Karpas-422 (cell line): ENCODE data around the gene UBB. TPM values are rescaled to one million over a fixed set of nuclear protein-coding genes. Genes with fewer than 3 reads are reported as not detected.
"Not testable (repeated sequence)": the region's sequence is repeated elsewhere in the genome, so short reads cannot be mapped to it uniquely, and the experiment has no call there.

Experiments
- DNase-seq: peaks from one replicate; pipeline ENCODE4 v3.0.0-alpha.2; 2015
- H2AFZ ChIP-seq: fragments of 200-600 bp; sonication (generic); 2 replicates; pipeline ENCODE4 v1.6.1; 2014; ENCODE audit warnings: antibody characterized with exemption, low read length, mixed read lengths
- H3K27ac ChIP-seq: fragments of 200-600 bp; sonication (generic); 2 replicates; pipeline ENCODE4 v1.5.1; 2014; ENCODE audit warnings: mild to moderate bottlenecking, low read length, moderate library complexity
- H3K27me3 ChIP-seq: fragments of 200-600 bp; sonication (generic); 2 replicates; pipeline ENCODE4 v1.6.1; 2014; ENCODE audit warnings: low read length, mixed read lengths
- H3K36me3 ChIP-seq: fragments of 200-600 bp; sonication (generic); 2 replicates; pipeline ENCODE4 v1.6.1; 2014; ENCODE audit warnings: low read length, mixed read lengths; ENCODE audit not compliant: insufficient read depth
- H3K4me1 ChIP-seq: fragments of 200-600 bp; sonication (generic); 2 replicates; pipeline ENCODE4 v1.6.1; 2014; ENCODE audit warnings: mild to moderate bottlenecking, low read length, mixed read lengths
- H3K4me2 ChIP-seq: fragments of 200-600 bp; sonication (generic); 2 replicates; pipeline ENCODE4 v1.6.1; 2014; ENCODE audit warnings: low read length, low read depth, mild to moderate bottlenecking; ENCODE audit not compliant: poor library complexity, severe bottlenecking
- H3K4me3 ChIP-seq: fragments of 200-600 bp; sonication (generic); 2 replicates; pipeline ENCODE4 v1.5.1; 2014; ENCODE audit warnings: mild to moderate bottlenecking, antibody characterized with exemption, low read length, mixed read lengths
- H3K79me2 ChIP-seq: fragments of 200-600 bp; sonication (generic); 2 replicates; pipeline ENCODE4 v1.6.1; 2014; ENCODE audit warnings: mild to moderate bottlenecking, low read length, mixed read lengths
- H3K9ac ChIP-seq: fragments of 200-600 bp; sonication (generic); 2 replicates; pipeline ENCODE4 v1.6.0; 2014; ENCODE audit warnings: low read length
- H3K9me2 ChIP-seq: fragments of 200-600 bp; sonication (generic), shearing (Covaris generic); replicated peaks from 2 replicates; pipeline ENCODE4 v1.6.0; 2014; ENCODE audit warnings: mild to moderate bottlenecking, low read length, moderate library complexity; ENCODE audit not compliant: insufficient read depth
- H3K9me3 ChIP-seq: fragments of 300-700, 200-600 bp; sonication (generic); 2 replicates; pipeline ENCODE4 v1.6.1; 2014; ENCODE audit warnings: low read length, mixed read lengths
- H4K20me1 ChIP-seq: fragments of 200-600 bp; sonication (generic); 2 replicates; pipeline ENCODE4 v1.6.1; 2014; ENCODE audit warnings: mild to moderate bottlenecking, antibody characterized with exemption, low read length, low read depth; ENCODE audit not compliant: insufficient read depth
- total RNA-seq: library from RNA; depleted of rRNA; stranded (reverse); fragments of >200 nt; shearing (Covaris generic); gene quantifications from 2 replicates; pipeline ENCODE4 v1.2.3, GENCODE V29; 2014; ENCODE audit warnings: low replicate concordance

UBB gene
- total RNA-seq, 1 experiment from 2014 or later: 1,060 TPM

- Histone ChIP-seq H3K27ac (peak overlapping the region; percentile 67), H3K9me2 (no peaks in the 10 kb centered on the region), H3K79me2 (peaks cover 7% of the 10 kb centered on the region), H3K9ac (peak overlapping the region; percentile 82), H3K4me1 (peaks cover 10% of the 10 kb centered on the region), H3K27me3 (no peaks in the 10 kb centered on the region), H2AFZ (no peak overlapping the region), H3K4me3 (peak overlapping the region; percentile 97), H3K36me3 (peaks cover 14% of the 10 kb centered on the region), H3K4me2 (peak overlapping the region; percentile 99), H3K9me3 (no peaks in the 10 kb centered on the region), H4K20me1 (peaks cover 31% of the 10 kb centered on the region)
- DNase-seq: no peak
Measured at GRCh38 chr17:16381496-16381820, 567 bp downstream of the UBB start.

DNA sequence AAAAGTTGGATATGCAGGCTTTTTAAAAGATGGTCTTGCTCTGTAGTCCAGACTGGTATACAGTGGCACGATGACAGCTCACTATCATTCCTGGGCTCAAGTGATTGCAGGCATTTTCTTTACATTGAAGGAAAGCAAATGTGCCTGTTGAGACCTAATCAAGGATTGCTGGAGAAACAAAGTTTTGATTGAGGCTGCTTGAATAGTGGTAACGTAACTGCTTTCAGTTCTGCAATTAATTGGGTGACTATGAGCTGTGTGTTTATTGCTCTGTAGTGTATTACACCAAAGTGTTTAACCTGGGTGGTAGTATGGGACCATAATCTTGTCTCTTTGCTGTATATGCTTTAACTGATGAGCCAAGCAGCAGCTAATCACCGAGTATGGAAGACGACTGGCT, 2.3 kb downstream of the UBB start:
- Histone ChIP-seq H4K20me1 (peaks cover 31% of the 10 kb centered on the region), H3K36me3 (peaks cover 14% of the 10 kb centered on the region), H3K4me2 (no peak overlapping the region), H3K4me1 (peaks cover 9% of the 10 kb centered on the region), H3K9me2 (no peaks in the 10 kb centered on the region), H3K4me3 (no peak overlapping the region), H3K9ac (no peak overlapping the region), H3K27ac (no peak overlapping the region), H3K27me3 (no peaks in the 10 kb centered on the region), H3K9me3 (no peaks in the 10 kb centered on the region), H2AFZ (no peak overlapping the region), H3K79me2 (peaks cover 7% of the 10 kb centered on the region)
- peak; percentile 54 for DNase-seq

DNA sequence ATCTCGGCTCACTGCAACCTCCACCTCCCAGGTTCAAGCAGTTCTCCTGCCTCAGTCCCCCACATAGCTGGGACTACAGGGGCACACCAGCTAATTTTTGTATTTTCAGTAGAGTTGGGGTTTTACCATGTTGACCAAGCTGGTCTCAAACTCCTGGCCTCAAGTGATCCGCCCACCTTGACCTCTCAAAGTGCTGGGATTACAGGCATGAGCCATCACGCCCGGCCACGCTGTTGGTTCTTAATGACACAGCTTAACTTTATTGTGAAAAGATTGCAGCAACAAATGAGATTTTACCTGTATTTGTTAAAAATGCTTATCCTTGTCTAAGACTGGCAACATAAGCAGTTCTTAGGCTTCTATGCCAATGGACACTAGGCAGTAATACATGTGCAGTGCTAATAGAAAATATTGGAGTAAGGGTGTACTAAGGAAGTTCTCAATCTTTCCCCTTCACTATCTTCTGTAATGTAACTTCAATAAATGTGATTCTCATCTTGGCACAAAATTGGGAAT, 2.9 kb downstream of the UBB start:
- peaks cover 31% of the 10 kb centered on the region for H4K20me1 ChIP-seq

GRCh38 chr17:16384557-16384956, 3.7 kb downstream of the UBB start:
- Histone ChIP-seq H3K9ac (no peak overlapping the region), H2AFZ (no peak overlapping the region), H3K4me3 (no peak overlapping the region), H3K4me2 (no peak overlapping the region), H3K9me2 (no peaks in the 10 kb centered on the region), H3K27ac (no peak overlapping the region), H3K27me3 (no peaks in the 10 kb centered on the region), H3K4me1 (peaks cover 9% of the 10 kb centered on the region), H3K36me3 (peaks cover 14% of the 10 kb centered on the region), H4K20me1 (peaks cover 31% of the 10 kb centered on the region), H3K79me2 (peaks cover 7% of the 10 kb centered on the region), H3K9me3 (no peaks in the 10 kb centered on the region)
- DNase-seq: no peak

More for the DNA sequence above, 2.9 kb downstream of the UBB start:
- no peak overlapping the region for H3K4me2 ChIP-seq
- H3K4me3 ChIP-seq: no peak overlapping the region
- no peaks in the 10 kb centered on the region for H3K27me3 ChIP-seq
- no peaks in the 10 kb centered on the region for H3K9me3 ChIP-seq
- no peak overlapping the region for H3K9ac ChIP-seq
- peaks cover 14% of the 10 kb centered on the region for H3K36me3 ChIP-seq
- no peak overlapping the region for H2AFZ ChIP-seq
- peaks cover 7% of the 10 kb centered on the region for H3K79me2 ChIP-seq
- no peak overlapping the region for H3K27ac ChIP-seq
- no peaks in the 10 kb centered on the region for H3K9me2 ChIP-seq
- peaks cover 9% of the 10 kb centered on the region for H3K4me1 ChIP-seq
- no peak for DNase-seq

GRCh38 chr17:16386126-16386507, 5.2 kb downstream of the UBB start:
- H3K4me2 ChIP-seq: peak overlapping the region; percentile 50
- not testable (repeated sequence) for H3K4me3 ChIP-seq, H3K79me2 ChIP-seq, H3K9me3 ChIP-seq, H3K27me3 ChIP-seq, H3K4me1 ChIP-seq, H3K9ac ChIP-seq, H2AFZ ChIP-seq, DNase-seq, H3K9me2 ChIP-seq, H3K27ac ChIP-seq
- peaks cover 31% of the 10 kb centered on the region for H4K20me1 ChIP-seq
- peaks cover 14% of the 10 kb centered on the region for H3K36me3 ChIP-seq

- Histone ChIP-seq H2AFZ (no peak overlapping the region), H3K9ac (no peak overlapping the region), H3K27me3 (no peaks in the 10 kb centered on the region), H3K4me2 (no peak overlapping the region), H3K9me3 (no peaks in the 10 kb centered on the region), H4K20me1 (no peaks in the 10 kb centered on the region), H3K4me1 (peaks cover 1% of the 10 kb centered on the region; the same call in 1 of the 2 replicates), H3K36me3 (no peaks in the 10 kb centered on the region), H3K27ac (no peak overlapping the region), H3K9me2 (no peaks in the 10 kb centered on the region), H3K79me2 (no peaks in the 10 kb centered on the region), H3K4me3 (no peak overlapping the region)
- DNase-seq: no peak
Measured at GRCh38 chr17:16391451-16391850, 10.6 kb downstream of the UBB start.

GRCh38 chr17:16392491-16392890, 11.6 kb downstream of the UBB start:
- H3K79me2 ChIP-seq, H3K9ac ChIP-seq, H3K4me2 ChIP-seq, H3K4me3 ChIP-seq, H3K27me3 ChIP-seq, H3K27ac ChIP-seq, H4K20me1 ChIP-seq, DNase-seq, H3K9me3 ChIP-seq, H3K36me3 ChIP-seq, H3K4me1 ChIP-seq, H3K9me2 ChIP-seq, H2AFZ ChIP-seq: not testable (repeated sequence)

- not testable (repeated sequence) for H3K27me3 ChIP-seq, H3K4me3 ChIP-seq, H3K9ac ChIP-seq, H3K9me3 ChIP-seq, H3K79me2 ChIP-seq, DNase-seq, H2AFZ ChIP-seq, H3K36me3 ChIP-seq, H4K20me1 ChIP-seq, H3K27ac ChIP-seq, H3K4me2 ChIP-seq, H3K9me2 ChIP-seq
- peaks cover 12% of the 10 kb centered on the region for H3K4me1 ChIP-seq
Measured at GRCh38 chr17:16395887-16396286, 15.0 kb downstream of the UBB start.

GRCh38 chr17:16396693-16397092, 15.8 kb downstream of the UBB start:
- not testable (repeated sequence) for H3K79me2 ChIP-seq, DNase-seq, H3K9ac ChIP-seq, H3K4me3 ChIP-seq, H3K9me2 ChIP-seq, H3K27ac ChIP-seq, H2AFZ ChIP-seq, H3K9me3 ChIP-seq, H4K20me1 ChIP-seq, H3K36me3 ChIP-seq, H3K27me3 ChIP-seq, H3K4me2 ChIP-seq
- H3K4me1 ChIP-seq: peaks cover 12% of the 10 kb centered on the region
